GM12891 (cell line): ENCODE measurements around the gene COL4A2.

Source experiments
- DNase-seq: peaks from one replicate; pipeline ENCODE4 v3.0.0; 2011; ENCODE audit warnings: low spot score; ENCODE audit not compliant: insufficient read length
- FAIRE-seq: peaks from 2 replicates; lab custom pipeline; 2011; peaks lifted over from hg19 to GRCh38; lab: Jason Lieb, UNC
- PAX5 ChIP-seq: IDR thresholded peaks from 2 replicates; pipeline ENCODE4 v1.6.1; 2011; ENCODE audit warnings: low read length, moderate library complexity, mild to moderate bottlenecking; ENCODE audit not compliant: insufficient read depth, severe bottlenecking
- POLR2A ChIP-seq: IDR thresholded peaks from 2 replicates; pipeline ENCODE4 v1.6.1; 2011; ENCODE audit warnings: low read depth, low read length, control low read depth
- POLR2AphosphoS5 ChIP-seq: IDR thresholded peaks from 2 replicates; pipeline ENCODE4 v1.6.1; 2011; ENCODE audit warnings: low read depth, low read length, control low read depth
- POU2F2 ChIP-seq: IDR thresholded peaks from 2 replicates; pipeline ENCODE4 v1.6.1; 2011; ENCODE audit warnings: low read depth, mild to moderate bottlenecking, control low read depth, low read length, moderate library complexity
- SPI1 ChIP-seq: IDR thresholded peaks from 2 replicates; pipeline ENCODE4 v1.6.1; 2011; ENCODE audit warnings: low read depth, low read length, control low read depth
- TAF1 ChIP-seq: IDR thresholded peaks from 2 replicates; pipeline ENCODE4 v1.6.1; 2011; ENCODE audit warnings: low read depth, low read length, control low read depth

COL4A2 gene

GRCh38 chr13:110263888-110264287 lies 43.2 kb upstream of the COL4A2 start:
- FAIRE-seq = no peak
- TF ChIP-seq POU2F2 (no peak), POLR2A (no peak), PAX5 (no peak), TAF1 (no peak), SPI1 (no peak), POLR2AphosphoS5 (no peak)
- DNase-seq = no peak

GRCh38 chr13:110264685-110265275 lies 42.3 kb upstream of the COL4A2 start:
- TF ChIP-seq POU2F2 (no peak), TAF1 (no peak)
- FAIRE-seq = no peak

GRCh38 chr13:110265341-110265681 lies 41.8 kb upstream of the COL4A2 start:
- DNase-seq (no peak), FAIRE-seq (no peak)
- TF ChIP-seq POLR2A = no peak
- no peak for TF ChIP-seq PAX5
- no peak for TF ChIP-seq POLR2AphosphoS5
- no peak for TF ChIP-seq SPI1
- TF ChIP-seq TAF1 = no peak
- no peak for TF ChIP-seq POU2F2

More at GRCh38 chr13:110264685-110265275, 42.3 kb upstream of the COL4A2 start:
- DNase-seq = no peak

- TF ChIP-seq POU2F2 = no peak
- TF ChIP-seq PAX5 = no peak
- no peak for TF ChIP-seq SPI1
- no peak for TF ChIP-seq TAF1
- no peak for TF ChIP-seq POLR2A
- no peak for TF ChIP-seq POLR2AphosphoS5
- DNase-seq (no peak), FAIRE-seq (no peak)
Observed at GRCh38 chr13:110265682-110266430, 41.2 kb upstream of the COL4A2 start.

- DNase-seq (no peak), FAIRE-seq (no peak)
- TF ChIP-seq TAF1 (no peak), POU2F2 (no peak), SPI1 (no peak), POLR2A (no peak), POLR2AphosphoS5 (no peak), PAX5 (no peak)
Observed at GRCh38 chr13:110266431-110266809, 40.7 kb upstream of the COL4A2 start.

- TF ChIP-seq TAF1 (no peak), SPI1 (no peak), POU2F2 (no peak), POLR2AphosphoS5 (no peak), POLR2A (no peak), PAX5 (no peak)
- FAIRE-seq = no peak
- DNase-seq = no peak
Observed at GRCh38 chr13:110266983-110267382, 40.1 kb upstream of the COL4A2 start.

GRCh38 chr13:110268061-110268460 lies 39.0 kb upstream of the COL4A2 start:
- no peak for TF ChIP-seq POU2F2
- TF ChIP-seq POLR2AphosphoS5 = no peak
- no peak for TF ChIP-seq POLR2A
- TF ChIP-seq TAF1 = no peak
- TF ChIP-seq SPI1 = no peak
- TF ChIP-seq PAX5 = no peak
- no peak for FAIRE-seq
- DNase-seq = no peak

- FAIRE-seq = no peak
- TF ChIP-seq TAF1 = no peak
- no peak for TF ChIP-seq POLR2AphosphoS5
- TF ChIP-seq POU2F2 = no peak
- no peak for TF ChIP-seq PAX5
- TF ChIP-seq SPI1 = no peak
- TF ChIP-seq POLR2A = no peak
Observed at GRCh38 chr13:110268576-110269185, 38.4 kb upstream of the COL4A2 start.

GRCh38 chr13:110269509-110270185 lies 37.4 kb upstream of the COL4A2 start:
- TF ChIP-seq POU2F2 = no peak
- no peak for TF ChIP-seq PAX5
- no peak for TF ChIP-seq TAF1
- no peak for TF ChIP-seq POLR2A
- no peak for TF ChIP-seq POLR2AphosphoS5
- no peak for TF ChIP-seq SPI1
- DNase-seq (no peak), FAIRE-seq (no peak)

More at GRCh38 chr13:110268576-110269185, 38.4 kb upstream of the COL4A2 start:
- DNase-seq = no peak
